ENCODE results near the gene ALDH4A1. TPM values are rescaled to one million over a fixed set of nuclear protein-coding genes. Genes with fewer than 3 reads are reported as not detected.

ALDH4A1 gene
- total and polyA plus RNA-seq, 2 of the 4 experiments (the other 2 are of a cell fraction), result 8.6 to 21.1 TPM

GRCh38 chr1:18852501-18852900, 49.9 kb downstream of the ALDH4A1 start:
- Histone ChIP-seq H3K9me1 (ENCODE audit: insufficient read depth, low read length) (no peaks in the 10 kb centered on the region), H2AFZ (replicated peaks; ENCODE audit: low read length, poor library complexity) (no peak overlapping the region), H3K9me3 (ENCODE audit: control insufficient read depth, insufficient read depth, low read length) (peaks cover 2% of the 10 kb centered on the region; the same call in 1 of the 2 replicates), H4K91ac (ENCODE audit: insufficient read depth, low read depth, low read length) (no peak overlapping the region), H3K4me1 (ENCODE audit: control insufficient read depth, insufficient read depth, low read length) (no peaks in the 10 kb centered on the region), H3K56ac (ENCODE audit: extremely low read depth, insufficient read depth, low read length) (no peak overlapping the region), H2AK5ac (ENCODE audit: low read depth, low read length) (no peak overlapping the region), H2BK5ac (ENCODE audit: low read depth, low read length, poor library complexity, severe bottlenecking) (no peak overlapping the region), H3K4me3 (ENCODE audit: insufficient read depth, low read depth, low read length) (no peak overlapping the region), H4K5ac (ENCODE audit: low read depth, low read length) (no peak overlapping the region), H3K4ac (ENCODE audit: low read depth, low read length) (no peak overlapping the region), H3K9ac (ENCODE audit: low read depth, low read length) (no peak overlapping the region), H3K36me3 (ENCODE audit: control insufficient read depth, insufficient read depth, low read length) (no peaks in the 10 kb centered on the region), H3K79me1 (ENCODE audit: low read depth in 1 of 2, low read length in 2 of 2) (no peaks in the 10 kb centered on the region), H3K18ac (ENCODE audit: low read depth, low read length) (no peak overlapping the region), H2BK15ac (ENCODE audit: low read depth, low read length) (no peak overlapping the region), H3K4me2 (ENCODE audit: low read depth, low read length) (no peak overlapping the region), H2BK120ac (ENCODE audit: low read depth, low read length) (no peak overlapping the region), H3K27ac (ENCODE audit: insufficient read depth, low read length) (no peak overlapping the region), H2BK20ac (ENCODE audit: low read depth, low read length) (no peak overlapping the region), H3K23ac (ENCODE audit: low read depth, low read length) (no peak overlapping the region), H2AK9ac (replicated peaks; ENCODE audit: low read depth, low read length, poor library complexity) (no peak overlapping the region), H3K27me3 (ENCODE audit: control insufficient read depth, insufficient read depth, low read length) (peaks cover 6% of the 10 kb centered on the region; the same call in 1 of the 2 replicates), H4K20me1 (ENCODE audit: insufficient read depth, low read length) (no peaks in the 10 kb centered on the region), H3K14ac (replicated peaks; ENCODE audit: low read depth, low read length) (no peak overlapping the region), H4K8ac (ENCODE audit: low read depth in 2 of 2, low read length in 2 of 2) (no peak overlapping the region)
- in situ Hi-C loops (cut with MboI; ENCODE audit: low sequenced_read_pairs), result no loop called here
- CTCF ChIA-PET, result no interaction called here
- TF ChIP-seq MAZ (IDR thresholded peaks at IDR 0.05; ENCODE audit: borderline replicate concordance, low read depth, low read length) (no peak), USF2 (IDR thresholded peaks at IDR 0.05; ENCODE audit: low read depth, low read length) (no peak), SMC3 (IDR thresholded peaks at IDR 0.05; ENCODE audit: low read depth, low read length) (no peak), NFE2L2 (IDR thresholded peaks at IDR 0.05; ENCODE audit: low read depth, low read length) (no peak), ELK1 (IDR thresholded peaks at IDR 0.05; ENCODE audit: borderline replicate concordance, low read depth, low read length) (no peak), CEBPB (IDR thresholded peaks at IDR 0.05; ENCODE audit: low read depth, low read length) (no peak), CHD1 (IDR thresholded peaks at IDR 0.05; ENCODE audit: low read depth, low read length) (no peak), FOS (IDR thresholded peaks at IDR 0.05; ENCODE audit: low read depth, low read length) (no peak)
- 83% methylated on average over 1 of the region's 6 CpGs; no CpG with 5 or more reads in 1 of the 2 experiments for WGBS, 2 experiments (ENCODE audit: extremely low coverage in 2 of 2, insufficient read length in 1 of 2)
- no TSS peak for BruUV-seq (replicated peaks)
- intact Hi-C loops (cut with micrococcal nuclease), result no loop called here
- dilution Hi-C loops (cut with HindIII; ENCODE audit: low sequenced_read_pairs, unreplicated experiment), result no loop called here
- ATAC-seq (ENCODE audit: low read depth) (no peak), DNase-seq (no peak)
- POLR2A ChIA-PET (ENCODE audit: unreplicated experiment), result no interaction called here
